HEK293T (cell line): Measurements from ENCODE around the gene GTF3C5.

Source experiments
- CTCF ChIA-PET: fragments of 350-600 bp; formaldehyde crosslinking; extraction: SDS; loops from one replicate; lab custom pipeline; 2021; ENCODE audit warnings: antibody characterized with exemption, inconsistent platforms; lab: Yijun Ruan, JAX
- POLR2A ChIA-PET: fragments of 350-600 bp; formaldehyde crosslinking; extraction: SDS; loops from one replicate; lab custom pipeline; 2020; ENCODE audit warnings: antibody characterized with exemption, inconsistent platforms; lab: Yijun Ruan, JAX
- DNase-seq: peaks from one replicate; pipeline ENCODE4 v3.0.0; 2012; ENCODE audit warnings: mixed read lengths; ENCODE audit errors: extremely low spot score
- ARNT ChIP-seq: fragments of 450-650 bp; IDR thresholded peaks from 2 replicates; pipeline ENCODE4 v1.6.1; 2017; ENCODE audit warnings: mild to moderate bottlenecking
- BHLHE40 ChIP-seq: fragments of 450-650 bp; IDR thresholded peaks from 2 replicates; pipeline ENCODE4 v1.6.1; 2016; ENCODE audit warnings: mild to moderate bottlenecking, moderate library complexity, borderline replicate concordance
- CTBP1 ChIP-seq: fragments of 450-650 bp; IDR thresholded peaks from 2 replicates; pipeline ENCODE4 v1.6.1; 2016; ENCODE audit warnings: borderline replicate concordance
- ELF4 ChIP-seq: fragments of 450-650 bp; IDR thresholded peaks from 2 replicates; pipeline ENCODE4 v1.6.1; 2017; ENCODE audit warnings: antibody characterized with exemption
- FOXA1 ChIP-seq: fragments of 450-650 bp; IDR thresholded peaks from 2 replicates; pipeline ENCODE4 v1.6.1; 2016; ENCODE audit warnings: mild to moderate bottlenecking
- FOXK2 ChIP-seq: fragments of 450-650 bp; IDR thresholded peaks from 2 replicates; pipeline ENCODE4 v1.6.1; 2016; ENCODE audit warnings: mild to moderate bottlenecking
- FOXM1 ChIP-seq: fragments of 450-650 bp; IDR thresholded peaks from 2 replicates; pipeline ENCODE4 v1.6.1; 2017; ENCODE audit warnings: mild to moderate bottlenecking, borderline replicate concordance
- HDGF ChIP-seq: fragments of 450-650 bp; IDR thresholded peaks from 2 replicates; pipeline ENCODE4 v1.6.1; 2017; ENCODE audit warnings: antibody characterized with exemption, borderline replicate concordance
- L3MBTL2 ChIP-seq: fragments of 450-650 bp; conservative IDR thresholded peaks from 2 replicates; pipeline ENCODE4 v1.6.1; 2016; ENCODE audit warnings: mild to moderate bottlenecking
- LEF1 ChIP-seq: fragments of 450-650 bp; IDR thresholded peaks from 2 replicates; pipeline ENCODE4 v1.6.1; 2017; ENCODE audit warnings: mild to moderate bottlenecking, borderline replicate concordance
- NFRKB ChIP-seq: fragments of 450-650 bp; IDR thresholded peaks from 2 replicates; pipeline ENCODE4 v1.6.1; 2016; ENCODE audit warnings: mild to moderate bottlenecking, moderate library complexity
- SP1 ChIP-seq: fragments of 450-650 bp; IDR thresholded peaks from 2 replicates; pipeline ENCODE4 v1.6.1; 2017
- SUZ12 ChIP-seq: fragments of 450-650 bp; IDR thresholded peaks from 2 replicates; pipeline ENCODE4 v1.6.1; 2016; ENCODE audit warnings: mild to moderate bottlenecking
- TARDBP ChIP-seq: fragments of 450-650 bp; IDR thresholded peaks from 2 replicates; pipeline ENCODE4 v1.6.1; 2016
- ZNF384 ChIP-seq: fragments of 450-650 bp; IDR thresholded peaks from 2 replicates; pipeline ENCODE4 v1.6.1; 2016
- TF ChIP-seq, protein P1 (sequence below): fragments of 450-650 bp; IDR thresholded peaks from 2 replicates; pipeline ENCODE4 v1.6.1; 2016

Gene GTF3C5

DNA sequence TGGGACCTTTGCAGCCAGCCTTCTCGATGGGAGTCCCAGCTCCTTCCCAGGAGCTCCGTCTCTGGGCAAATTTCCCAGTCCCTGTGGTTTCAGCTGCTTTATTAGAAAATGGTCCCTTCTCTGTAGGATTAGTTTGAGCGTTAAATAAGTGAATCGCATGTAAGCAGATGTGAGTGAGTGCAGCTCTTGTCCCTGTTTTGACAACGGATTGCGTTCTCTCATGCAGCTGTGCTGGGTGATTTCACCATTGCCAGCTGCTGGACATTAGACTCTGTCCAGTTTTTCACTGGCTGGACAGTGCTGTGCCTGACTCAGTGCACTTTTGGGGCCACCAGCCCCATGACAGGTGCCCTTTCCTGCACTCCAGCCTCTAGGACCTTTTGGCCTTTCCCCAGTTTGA is 19.3 kb downstream of the GTF3C5 start:
- no peak for TF ChIP-seq SUZ12
- TF ChIP-seq CTBP1 = no peak
- TF ChIP-seq SP1 = no peak
- TF ChIP-seq ELF4 = no peak
- TF ChIP-seq ZNF384 = no peak
- ChIA-PET CTCF (no interaction called here), POLR2A (no interaction called here)
- DNase-seq = no peak

DNA sequence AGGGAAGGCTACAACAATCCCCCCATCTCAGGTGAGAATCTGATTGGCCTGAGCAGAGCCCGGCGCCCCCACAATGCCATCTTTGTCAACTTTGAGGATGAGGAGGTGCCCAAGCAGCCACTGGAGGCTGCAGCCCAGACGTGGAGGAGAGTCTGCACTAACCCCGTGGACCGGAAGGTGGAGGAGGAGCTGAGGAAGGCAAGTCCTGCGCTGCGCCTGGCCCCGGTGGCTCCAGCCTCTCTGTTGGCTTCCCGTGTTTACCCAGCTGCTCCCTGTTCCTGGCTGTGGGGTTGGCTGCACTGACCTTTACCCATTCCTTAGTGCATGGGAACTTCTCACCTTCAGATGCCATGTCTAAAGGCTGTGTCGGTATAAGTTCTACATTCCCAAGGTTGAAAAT is 20.0 kb downstream of the GTF3C5 start:
- DNase-seq = no peak
- POLR2A ChIA-PET = no interaction called here
- CTCF ChIA-PET = no interaction called here
- TF ChIP-seq SUZ12 (no peak), BHLHE40 (no peak), TARDBP (no peak), ELF4 (no peak), ARNT (no peak)
- TF ChIP-seq, protein P1, sequence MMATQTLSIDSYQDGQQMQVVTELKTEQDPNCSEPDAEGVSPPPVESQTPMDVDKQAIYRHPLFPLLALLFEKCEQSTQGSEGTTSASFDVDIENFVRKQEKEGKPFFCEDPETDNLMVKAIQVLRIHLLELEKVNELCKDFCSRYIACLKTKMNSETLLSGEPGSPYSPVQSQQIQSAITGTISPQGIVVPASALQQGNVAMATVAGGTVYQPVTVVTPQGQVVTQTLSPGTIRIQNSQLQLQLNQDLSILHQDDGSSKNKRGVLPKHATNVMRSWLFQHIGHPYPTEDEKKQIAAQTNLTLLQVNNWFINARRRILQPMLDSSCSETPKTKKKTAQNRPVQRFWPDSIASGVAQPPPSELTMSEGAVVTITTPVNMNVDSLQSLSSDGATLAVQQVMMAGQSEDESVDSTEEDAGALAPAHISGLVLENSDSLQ = no peak

DNA sequence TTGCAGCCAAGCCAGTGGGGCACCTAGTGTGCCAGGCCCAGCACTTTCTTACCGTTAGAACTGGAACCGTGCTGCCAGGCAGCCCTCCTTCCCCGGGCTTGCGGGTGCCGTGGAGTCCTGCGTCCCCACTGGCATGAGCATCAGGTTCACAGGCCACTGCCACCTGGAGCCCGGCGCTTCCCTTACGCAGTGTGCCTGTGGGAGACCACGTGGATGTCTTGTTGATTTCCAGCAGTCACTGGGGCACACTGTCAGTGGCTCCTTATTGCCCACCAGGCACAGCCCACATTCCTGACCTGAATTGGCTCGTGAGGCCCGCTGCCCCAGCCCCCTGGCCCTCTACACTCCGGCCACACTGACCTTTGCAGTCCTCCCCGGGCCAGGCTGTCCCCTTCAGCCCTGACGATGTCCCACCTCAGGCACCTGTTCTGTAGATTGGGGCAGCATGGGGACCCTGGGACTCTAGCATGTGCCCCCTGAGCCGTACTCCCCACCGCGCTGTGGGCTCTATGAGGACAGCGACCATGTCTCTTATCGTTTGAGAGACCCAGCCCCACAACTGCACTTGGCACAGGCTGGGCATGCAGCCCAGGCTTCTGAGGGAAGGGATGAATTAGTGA is 20.6 kb downstream of the GTF3C5 start:
- no peak for TF ChIP-seq ELF4
- TF ChIP-seq, protein P1 = no peak
- TF ChIP-seq SUZ12 = no peak
- TF ChIP-seq FOXK2 = no peak
- TF ChIP-seq TARDBP = no peak
- no peak for TF ChIP-seq LEF1
- POLR2A ChIA-PET = no interaction called here
- DNase-seq = no peak
- CTCF ChIA-PET = no interaction called here

DNA sequence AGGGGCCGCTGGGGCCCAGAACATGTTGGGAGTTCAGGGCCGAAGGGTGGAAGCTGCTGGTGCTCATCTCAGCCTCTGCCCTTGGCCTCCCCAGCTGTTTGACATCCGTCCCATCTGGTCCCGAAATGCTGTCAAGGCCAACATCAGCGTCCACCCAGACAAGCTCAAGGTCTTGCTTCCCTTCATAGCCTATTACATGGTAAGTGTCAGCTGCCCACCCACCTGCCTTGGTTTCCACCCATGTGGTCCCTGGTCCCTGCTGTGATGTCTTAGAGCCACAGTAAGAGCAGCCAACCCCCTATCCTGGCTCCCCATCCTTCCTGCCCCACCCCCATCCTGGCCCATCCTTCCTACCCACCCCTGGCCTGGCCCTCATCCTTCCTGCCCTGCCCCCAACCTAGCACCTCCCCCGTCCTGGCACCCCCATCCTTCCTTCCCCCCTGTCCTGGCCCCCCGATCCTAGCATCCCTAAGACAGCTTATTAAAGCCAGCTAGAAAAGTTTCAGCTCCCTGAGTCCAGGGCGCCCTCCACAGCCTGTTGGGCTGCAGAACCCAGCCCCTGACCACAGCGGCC is 21.3 kb downstream of the GTF3C5 start:
- no peak for TF ChIP-seq SUZ12
- TF ChIP-seq BHLHE40 = no peak
- TF ChIP-seq TARDBP = no peak
- TF ChIP-seq CTBP1 = no peak
- TF ChIP-seq FOXA1 = no peak
- no peak for TF ChIP-seq LEF1
- no peak for TF ChIP-seq HDGF
- TF ChIP-seq, protein P1 = no peak
- TF ChIP-seq FOXK2 = no peak
- TF ChIP-seq ARNT = no peak
- no peak for TF ChIP-seq ELF4
- POLR2A ChIA-PET = no interaction called here
- CTCF ChIA-PET = no interaction called here
- DNase-seq = no peak

DNA sequence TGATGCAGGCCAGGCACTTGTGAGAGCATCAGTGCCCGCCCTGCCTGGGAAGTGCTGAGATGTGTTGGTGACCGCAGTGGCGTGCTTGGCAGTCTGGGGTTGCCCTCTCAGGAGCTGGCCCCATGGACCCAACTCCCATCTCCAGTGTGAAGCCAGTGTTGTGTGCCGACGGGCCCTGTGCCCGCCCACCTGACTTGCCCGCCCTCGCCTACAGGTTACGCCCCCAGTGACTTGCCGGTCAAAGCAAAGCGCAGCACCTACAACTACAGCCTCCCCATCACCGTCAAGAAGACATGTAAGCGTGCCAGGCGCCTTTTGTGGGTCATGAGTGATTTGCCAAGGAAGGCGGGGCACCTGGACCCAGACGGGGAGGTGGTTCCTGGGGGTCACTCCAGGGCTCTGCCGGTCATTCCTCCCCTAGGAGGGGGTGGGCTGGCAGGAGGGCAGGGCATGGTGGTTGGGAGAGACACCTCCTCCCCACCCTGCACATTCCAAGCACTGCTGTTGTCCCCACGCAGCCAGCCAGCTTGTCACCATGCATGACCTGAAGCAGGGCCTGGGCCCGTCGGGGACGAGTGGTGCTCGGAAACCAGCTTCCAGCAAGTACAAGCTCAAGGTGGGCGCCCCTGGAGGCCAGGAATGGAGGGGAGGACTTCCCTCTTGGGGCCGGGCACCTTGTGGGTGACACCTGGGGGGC is 23.5 kb downstream of the GTF3C5 start:
- TF ChIP-seq ZNF384 (no peak), L3MBTL2 (no peak), CTBP1 (no peak), FOXK2 (no peak), ELF4 (no peak), BHLHE40 (no peak), FOXM1 (no peak), SUZ12 (no peak), FOXA1 (no peak), TARDBP (no peak), HDGF (no peak), NFRKB (no peak), LEF1 (no peak), ARNT (no peak), SP1 (no peak)
- TF ChIP-seq, protein P1 = no peak
- ChIA-PET POLR2A (no interaction called here), CTCF (no interaction called here)
- DNase-seq = no peak

DNA sequence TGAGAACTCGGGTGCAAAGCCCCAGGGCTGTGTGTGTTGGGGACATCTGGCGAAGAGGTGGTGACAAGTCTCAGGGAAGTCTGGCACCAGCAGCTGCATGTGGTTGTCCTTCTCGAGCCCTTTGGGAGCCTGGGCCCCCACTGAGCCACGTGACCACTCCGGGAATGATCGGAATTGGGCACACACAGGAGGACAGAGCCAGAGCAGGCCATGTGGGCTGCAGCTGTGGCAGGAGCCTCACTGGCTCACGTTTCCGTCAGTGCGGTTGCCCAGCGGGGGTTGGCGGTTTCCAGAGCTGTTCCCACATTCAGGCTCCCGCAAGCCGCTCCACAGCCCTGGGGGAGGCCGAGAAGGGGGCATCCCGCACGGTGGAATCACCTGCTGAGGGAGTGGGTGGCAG is 24.2 kb downstream of the GTF3C5 start:
- TF ChIP-seq NFRKB = no peak
- TF ChIP-seq FOXA1 = no peak
- no peak for TF ChIP-seq SUZ12
- TF ChIP-seq HDGF = no peak
- TF ChIP-seq FOXK2 = no peak
- TF ChIP-seq BHLHE40 = no peak
- TF ChIP-seq FOXM1 = no peak
- no peak for TF ChIP-seq ARNT
- no peak for TF ChIP-seq SP1
- TF ChIP-seq ZNF384 = no peak
- TF ChIP-seq, protein P1 = no peak
- TF ChIP-seq CTBP1 = no peak
- no peak for DNase-seq
- ChIA-PET CTCF (no interaction called here), POLR2A (no interaction called here)
